Esophagus (tissue), 2 donors: ENCODE measurements around the gene SLC39A6. TPM values are rescaled to one million over a fixed set of nuclear protein-coding genes. Genes with fewer than 3 reads are reported as not detected.

ENCODE experiments used
- H3K27ac ChIP-seq, 2 donors: one replicate each; pipeline ENCODE4 v1.5.1; 2013; ENCODE audit warnings: low read depth in 2 of 2, mild to moderate bottlenecking in 2 of 2, inconsistent platforms in 1 of 2, low read length in 1 of 2, moderate library complexity in 1 of 2
- H3K27me3 ChIP-seq, 2 donors: one replicate each; pipeline ENCODE4 v1.6.1; 2013; ENCODE audit warnings: low read length in 2 of 2, control low read depth in 1 of 2, mild to moderate bottlenecking in 1 of 2; ENCODE audit not compliant: insufficient read depth in 2 of 2, control insufficient read depth in 1 of 2
- H3K36me3 ChIP-seq, 2 donors: one replicate each; pipeline ENCODE4 v1.6.1; 2013; ENCODE audit warnings: low read length in 1 of 2; ENCODE audit not compliant: control insufficient read depth in 2 of 2, insufficient read depth in 2 of 2
- H3K4me1 ChIP-seq, 2 donors: one replicate each; pipeline ENCODE4 v1.6.1; 2013; ENCODE audit warnings: low read length in 1 of 2; ENCODE audit not compliant: control insufficient read depth in 2 of 2, insufficient read depth in 2 of 2
- H3K4me3 ChIP-seq, 2 donors: one replicate each; pipeline ENCODE4 v1.5.1; 2013; ENCODE audit warnings: low read length in 2 of 2, mild to moderate bottlenecking in 2 of 2, low read depth in 1 of 2, moderate library complexity in 1 of 2
- H3K9me3 ChIP-seq, 2 donors: one replicate each; pipeline ENCODE4 v1.6.1; 2013; ENCODE audit warnings: mild to moderate bottlenecking in 2 of 2, low read depth in 1 of 2, low read length in 1 of 2, moderate library complexity in 1 of 2; ENCODE audit not compliant: control insufficient read depth in 2 of 2, insufficient read depth in 1 of 2
- WGBS, 2 donors: extraction: QIAGEN DNeasy Blood & Tissue Kit; methylation state at CpG; one replicate each; pipeline ENCODE4 v1.1.7; 2013; 5-methylcytosine and 5-hydroxymethylcytosine counted together
- polyA plus RNA-seq, 2 donors: library from polyadenylated mRNA; stranded (reverse); fragments of 200-250 nt; gene quantifications; one replicate each; pipeline ENCODE4 v1.2.3, GENCODE V29; 2013
- donor health status: healthy with polysubstance abuse.
- donor health status: Bipolar disorder and iron deficiency.

Gene SLC39A6
- polyA plus RNA-seq, 2 donors, result 2.8 to 11.9 TPM

DNA sequence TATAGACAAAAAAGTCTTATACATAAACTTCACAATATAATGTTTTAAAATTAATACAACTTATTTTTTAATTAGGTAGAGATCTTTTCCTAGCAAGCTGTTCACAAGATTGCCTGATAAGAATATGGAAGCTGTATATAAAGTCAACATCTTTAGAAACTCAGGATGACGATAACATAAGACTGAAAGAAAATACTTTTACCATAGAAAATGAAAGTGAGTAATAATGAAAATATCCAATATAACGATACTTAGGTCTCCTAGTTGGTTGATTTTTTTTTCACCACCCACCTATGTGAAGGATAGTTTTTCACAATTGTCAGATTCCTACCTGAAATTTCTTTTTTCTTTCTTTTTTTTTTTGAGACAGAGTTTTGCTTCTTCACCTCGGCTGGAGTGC lies 13.6 kb upstream of the SLC39A6 start:
- Histone ChIP-seq H3K9me3 (no peaks in the 10 kb centered on the region), H3K4me3 (no peak overlapping the region), H3K27ac (no peak overlapping the region), H3K36me3 (peaks cover 3 to 6% of the 10 kb centered on the region in 2 donors), H3K27me3 (no peaks in the 10 kb centered on the region), H3K4me1 (no peaks in the 10 kb centered on the region)
- WGBS, 2 donors, result 85 to 91% methylated on average over 3 of the region's 3 CpGs

DNA sequence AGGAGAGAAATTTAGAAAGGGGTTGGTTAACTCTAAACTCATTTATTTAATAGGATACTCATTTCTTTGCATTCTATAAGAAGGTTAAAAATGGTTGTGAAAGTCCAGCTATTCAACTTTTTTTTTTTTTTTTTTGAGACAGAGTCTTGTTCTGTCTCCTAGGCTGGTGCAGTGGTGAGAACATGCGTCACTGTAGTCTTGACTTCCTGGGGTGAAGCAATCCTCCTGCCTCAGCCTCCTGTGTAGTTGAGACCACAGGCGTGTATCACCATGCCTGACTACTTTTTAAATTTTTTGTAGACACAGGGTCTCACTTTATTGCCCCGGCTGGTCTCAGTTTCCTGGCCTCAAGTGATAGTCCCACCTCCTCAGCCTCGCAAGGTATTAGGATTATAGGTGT lies 12.4 kb upstream of the SLC39A6 start:
- Histone ChIP-seq H3K27ac (no peak overlapping the region), H3K9me3 (no peaks in the 10 kb centered on the region), H3K36me3 (peaks cover 3 to 6% of the 10 kb centered on the region in 2 donors), H3K27me3 (no peaks in the 10 kb centered on the region), H3K4me3 (no peak overlapping the region), H3K4me1 (no peaks in the 10 kb centered on the region)
- WGBS, 2 donors, result 95 to 97% methylated on average over 4 of the region's 4 CpGs

DNA sequence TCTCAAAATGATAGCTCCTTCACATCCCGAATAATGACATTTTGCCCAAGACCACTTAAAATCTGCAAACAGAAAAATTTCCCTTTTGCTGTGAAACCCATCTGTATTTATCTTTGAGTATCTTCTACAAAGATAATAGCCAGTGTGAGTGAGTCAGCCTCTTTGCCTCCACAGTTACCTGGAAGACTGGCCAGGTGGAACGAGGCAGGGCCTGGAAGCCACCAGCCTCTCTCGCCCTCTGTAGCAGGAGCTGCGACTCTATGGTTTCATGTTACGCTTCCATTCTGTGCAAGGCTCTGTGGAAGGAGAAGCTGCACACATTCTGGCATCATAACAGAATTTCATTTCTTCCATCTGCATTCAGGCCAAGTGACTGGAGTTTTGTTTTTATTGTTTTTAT lies 10.1 kb upstream of the SLC39A6 start:
- Histone ChIP-seq H3K9me3 (no peaks in the 10 kb centered on the region), H3K4me3 (no peak overlapping the region), H3K27me3 (no peaks in the 10 kb centered on the region), H3K4me1 (no peaks in the 10 kb centered on the region), H3K27ac (no peak overlapping the region), H3K36me3 (peaks cover 3 to 6% of the 10 kb centered on the region in 2 donors)
- 93 to 94% methylated on average over 5 of the region's 5 CpGs for WGBS, 2 donors

DNA sequence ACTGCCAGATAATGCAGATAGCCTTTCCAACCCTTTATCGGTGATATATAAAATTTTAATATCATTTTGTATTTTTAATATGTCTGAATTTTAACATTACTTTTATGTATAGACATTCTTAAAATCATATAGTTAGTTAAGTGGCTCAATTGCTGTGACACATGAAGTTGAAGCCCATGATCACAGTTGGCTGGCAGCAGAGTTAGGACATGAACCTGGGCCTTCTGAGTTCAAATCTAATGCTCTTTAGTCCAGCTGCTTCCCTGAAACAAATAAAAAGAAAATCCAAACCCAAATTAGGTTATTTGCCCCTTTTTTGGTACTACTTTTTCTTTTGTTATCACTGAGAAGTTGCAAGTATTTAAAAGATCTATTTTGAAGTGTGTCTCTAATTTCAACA lies 6.1 kb upstream of the SLC39A6 start:
- Histone ChIP-seq H3K4me1 (peaks cover 5 to 8% of the 10 kb centered on the region in 2 donors), H3K4me3 (no peak overlapping the region), H3K36me3 (peaks cover 3 to 6% of the 10 kb centered on the region in 2 donors), H3K27me3 (no peaks in the 10 kb centered on the region), H3K9me3 (no peaks in the 10 kb centered on the region), H3K27ac (no peak overlapping the region)
- WGBS, 2 donors, result 80 to 98% methylated on average over 1 of the region's 1 CpG

DNA sequence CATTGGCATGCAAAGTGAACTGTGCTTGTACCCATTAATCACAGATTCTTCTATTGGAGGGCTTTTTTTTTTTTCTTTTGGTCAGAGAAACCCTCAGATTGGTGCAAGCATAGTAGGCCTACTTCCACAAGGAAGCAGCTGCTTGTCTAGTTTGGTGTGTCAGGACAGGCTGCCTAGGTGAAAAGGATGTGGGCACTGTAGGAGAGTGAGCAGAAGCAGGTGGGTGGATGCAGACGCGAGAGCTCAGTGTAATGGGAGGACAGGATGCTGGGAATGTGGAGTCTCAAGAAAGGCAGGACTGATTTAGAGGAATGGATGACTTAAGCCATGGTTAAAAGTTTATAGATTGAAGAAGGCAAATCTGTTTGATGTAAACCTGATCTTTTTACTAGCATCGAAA lies 3.6 kb upstream of the SLC39A6 start:
- Histone ChIP-seq H3K4me3 (no peak overlapping the region), H3K4me1 (peaks cover 7 to 8% of the 10 kb centered on the region in 2 donors), H3K9me3 (no peaks in the 10 kb centered on the region), H3K27me3 (no peaks in the 10 kb centered on the region), H3K36me3 (no peaks in the 10 kb centered on the region), H3K27ac (no peak overlapping the region)
- 82 to 86% methylated on average over 3 of the region's 3 CpGs for WGBS, 2 donors

DNA sequence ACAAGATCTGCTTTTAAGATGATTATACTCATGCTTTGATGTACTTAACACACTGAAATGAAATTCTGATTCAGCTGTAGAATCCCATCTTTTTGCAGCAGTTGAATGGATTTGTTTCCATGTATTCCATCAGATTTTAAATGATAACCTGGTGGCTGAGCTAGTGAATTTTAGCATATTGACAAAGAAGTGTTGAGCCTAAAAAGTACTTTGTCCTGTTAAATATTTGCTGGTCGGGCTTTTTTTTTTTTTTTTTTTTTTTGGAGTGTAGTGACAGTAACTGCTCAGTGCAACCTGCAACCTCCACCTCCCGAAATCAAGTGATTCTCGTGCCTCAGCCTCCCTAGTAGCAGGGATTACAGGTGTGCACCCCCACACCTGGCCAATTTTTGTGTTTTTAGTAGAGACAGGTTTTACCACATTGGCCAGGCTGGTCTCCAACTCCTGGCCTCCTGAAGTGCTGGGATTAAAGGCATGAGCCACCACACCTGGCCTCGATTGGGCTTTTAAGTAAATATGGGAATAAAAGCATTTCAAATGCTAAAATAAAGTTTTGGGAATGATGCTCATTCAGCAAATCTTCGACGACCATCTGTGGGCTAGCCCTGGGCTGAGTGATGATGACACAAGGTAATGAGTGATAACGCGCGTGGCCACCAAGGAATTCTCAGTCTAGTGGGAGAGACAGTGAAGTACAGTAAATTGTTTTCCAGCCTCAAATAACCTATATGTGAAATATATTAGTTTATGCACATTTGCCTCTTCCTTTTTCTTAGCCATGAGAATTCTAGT lies 2.7 kb upstream of the SLC39A6 start:
- Histone ChIP-seq H3K27me3 (no peaks in the 10 kb centered on the region), H3K4me1 (peaks cover 7 to 8% of the 10 kb centered on the region in 2 donors), H3K4me3 (no peak overlapping the region), H3K27ac (no peak overlapping the region), H3K36me3 (no peaks in the 10 kb centered on the region), H3K9me3 (no peaks in the 10 kb centered on the region)
- WGBS, 2 donors, result 88% methylated on average over 9 of the region's 9 CpGs

DNA sequence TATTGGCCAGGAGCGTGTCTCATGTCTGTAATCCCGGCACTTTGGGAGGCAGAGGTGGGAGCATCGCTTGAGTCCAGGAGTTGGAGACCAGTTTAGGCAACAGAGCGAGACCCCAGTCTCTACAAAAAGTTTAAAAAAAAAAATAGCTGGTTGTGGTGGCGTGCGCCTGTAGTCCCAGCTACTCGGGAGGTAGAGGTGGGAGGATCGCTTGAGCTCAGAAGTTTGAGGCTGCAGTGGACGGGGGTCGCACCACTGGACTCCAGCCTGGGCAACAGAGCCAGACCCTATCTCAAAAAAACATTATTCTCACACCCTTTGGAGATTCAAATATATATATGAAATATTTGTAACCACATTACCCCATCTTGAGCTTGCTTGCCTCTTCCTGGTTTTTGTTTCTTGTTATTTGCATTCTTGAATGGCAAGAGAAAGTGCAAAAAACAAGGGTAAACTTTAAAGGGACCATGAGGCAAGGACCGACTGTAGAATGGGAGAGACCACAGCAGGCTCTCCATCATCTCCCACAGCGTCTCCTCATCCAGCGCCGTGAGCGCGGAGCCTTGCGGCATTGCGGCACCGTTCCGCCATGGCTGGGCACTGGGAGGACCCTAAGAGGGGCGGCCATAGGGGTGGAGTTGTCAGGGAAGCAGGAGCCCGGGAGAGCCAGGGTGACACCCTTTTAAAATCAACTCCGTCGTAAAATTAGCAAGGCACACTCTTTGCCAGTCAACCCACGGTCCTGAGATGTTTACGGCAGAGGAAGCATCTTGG lies 1.9 kb upstream of the SLC39A6 start:
- Histone ChIP-seq H3K4me3 (peak overlapping the region in 1 of 2 donors; percentile 91), H3K27ac (no peak overlapping the region), H3K9me3 (no peaks in the 10 kb centered on the region), H3K27me3 (no peaks in the 10 kb centered on the region), H3K4me1 (peaks cover 7 to 8% of the 10 kb centered on the region in 2 donors), H3K36me3 (no peaks in the 10 kb centered on the region)
- 91 to 93% methylated on average over 26 of the region's 26 CpGs for WGBS, 2 donors

DNA sequence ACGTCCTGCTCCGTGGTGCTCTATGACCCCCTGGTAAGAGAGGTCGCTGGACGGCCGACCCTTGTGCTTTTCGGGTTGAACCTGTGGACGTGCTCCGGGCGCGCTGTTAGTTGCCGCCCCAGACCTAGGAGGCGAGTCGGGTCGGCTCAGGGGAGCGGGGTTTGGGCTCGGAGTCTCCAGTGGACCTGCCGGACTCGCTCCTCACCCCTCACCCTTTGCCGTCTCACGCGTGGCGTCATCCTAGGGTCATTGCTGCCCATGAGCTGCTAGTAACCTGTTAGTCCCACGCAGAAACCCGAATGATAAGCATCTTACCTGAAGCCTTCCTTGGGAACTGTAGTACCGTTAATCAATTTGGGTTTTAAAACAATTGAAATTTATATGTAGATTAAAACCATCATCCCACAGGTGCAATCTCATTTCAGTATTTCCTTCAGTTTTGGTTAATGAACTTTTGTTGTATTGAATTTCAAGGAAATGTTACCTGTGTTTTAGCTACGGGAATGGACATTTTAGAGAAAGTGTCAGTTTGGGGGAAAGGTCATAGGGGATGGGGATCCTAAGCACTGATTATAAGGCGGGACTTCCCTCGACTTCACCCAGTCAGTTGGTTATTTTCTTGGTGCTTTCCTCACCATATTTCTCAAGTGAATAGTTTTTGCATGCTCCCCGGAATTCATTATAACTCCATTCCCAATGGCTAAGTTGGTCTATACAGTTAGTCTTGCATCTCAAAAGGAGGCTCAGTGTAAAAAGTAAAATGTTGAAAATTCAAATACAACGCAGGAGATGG lies 1.1 kb upstream of the SLC39A6 start:
- 3% methylated on average over 30 of the region's 30 CpGs for WGBS, 2 donors
- H3K9me3 ChIP-seq, result no peaks in the 10 kb centered on the region
- H3K27ac ChIP-seq, result peak overlapping the region; percentile 99 to 100
- no peaks in the 10 kb centered on the region for H3K36me3 ChIP-seq
- H3K4me3 ChIP-seq, result peak overlapping the region; percentile 91 to 95
- peaks cover 7 to 8% of the 10 kb centered on the region in 2 donors for H3K4me1 ChIP-seq
- H3K27me3 ChIP-seq, result no peaks in the 10 kb centered on the region

DNA sequence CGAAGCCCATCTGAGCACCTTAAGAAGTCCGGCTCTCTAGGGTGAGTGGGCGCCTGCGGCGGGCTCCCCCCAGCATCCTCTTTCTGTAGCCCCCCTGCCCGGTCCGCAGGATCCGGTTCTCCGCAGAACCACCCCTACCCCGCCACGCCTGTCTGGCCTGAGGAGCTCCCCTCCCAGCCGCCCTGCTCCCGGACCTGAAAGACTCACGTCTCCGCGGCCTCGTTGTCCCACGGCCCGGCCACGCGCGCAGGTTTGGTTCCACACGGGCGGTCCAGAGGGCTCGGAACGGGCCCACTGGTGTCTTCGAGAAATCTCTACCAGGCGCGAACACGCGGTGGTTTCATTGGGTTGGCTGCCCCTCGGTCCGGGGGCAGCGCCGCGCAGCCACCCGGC lies 237 bp downstream of the SLC39A6 start:
- 0% methylated on average over 37 of the region's 37 CpGs for WGBS, 2 donors
- Histone ChIP-seq H3K27ac (peak overlapping the region; percentile 99 to 100), H3K4me3 (peak overlapping the region; percentile 91 to 95), H3K4me1 (peaks cover 7 to 8% of the 10 kb centered on the region in 2 donors), H3K27me3 (no peaks in the 10 kb centered on the region), H3K9me3 (no peaks in the 10 kb centered on the region), H3K36me3 (no peaks in the 10 kb centered on the region)
